HG02759 (cell line): ENCODE data around the gene PHF5A.
"Not testable (repeated sequence)": the region's sequence is repeated elsewhere in the genome, so short reads cannot be mapped to it uniquely, and the experiment has no call there.

ENCODE experiments used
- ATAC-seq: cut with Tn5 transposase; IDR thresholded peaks from one replicate; pipeline ENCODE4 v1.9.1; 2021; ENCODE audit warnings: mild to moderate bottlenecking, moderate library complexity; ENCODE audit not compliant: unreplicated experiment

PHF5A gene

GRCh38 chr22:41448189-41448808, 20.2 kb downstream of the PHF5A start:
- peak; percentile 55 for ATAC-seq

- no peak for ATAC-seq
Observed at GRCh38 chr22:41447435-41448188, 20.9 kb downstream of the PHF5A start.

DNA sequence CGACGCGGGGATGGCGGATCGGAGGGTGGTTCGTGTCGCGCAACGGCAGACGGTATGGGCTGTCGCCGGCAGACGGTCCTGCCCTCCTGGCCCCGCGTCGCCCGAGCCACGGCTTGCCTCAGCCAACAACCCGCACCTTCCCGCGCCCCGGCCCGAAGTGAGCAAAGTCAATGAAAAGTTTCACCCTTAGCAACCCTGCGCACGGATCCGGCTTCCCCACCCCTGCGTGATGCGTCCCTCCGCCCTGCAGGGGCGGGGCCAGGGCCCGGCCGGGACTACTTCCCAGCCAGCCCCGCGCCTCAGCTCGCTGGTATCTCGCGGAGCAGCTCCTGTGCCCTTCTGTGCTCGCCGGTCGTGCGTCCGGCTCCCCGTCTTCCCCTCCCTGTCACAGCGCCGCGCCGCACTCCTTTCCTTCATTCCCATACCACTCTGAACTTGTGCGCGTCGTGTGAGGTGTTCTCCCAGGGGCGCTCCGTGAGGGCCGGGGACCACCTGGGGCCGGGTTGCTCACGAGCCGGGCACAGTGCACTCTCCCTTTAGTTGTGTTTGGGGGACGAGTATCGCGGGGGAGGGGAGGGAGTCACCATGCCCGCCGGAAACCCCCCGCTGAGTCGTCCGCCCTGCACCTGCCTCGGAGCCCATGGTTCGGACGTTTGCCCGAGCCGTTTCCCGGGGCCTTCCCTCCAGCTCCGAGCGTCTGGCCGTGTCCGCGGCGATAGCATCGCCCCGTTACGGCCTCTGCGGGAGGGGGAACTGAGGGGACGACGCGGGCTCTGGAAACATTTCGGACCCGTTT, 21.7 kb downstream of the PHF5A start, which contains the start of gene TOB2:
Gene TOB2, minus strand, starts transcription at position 163 of the 796 bp plus-strand sequence. CDS start 9,456 bp downstream, outside the sequence.
- ATAC-seq, result peak; percentile 44

- ATAC-seq, result no peak
Observed at GRCh38 chr22:41446057-41446501, 22.4 kb downstream of the PHF5A start.

DNA sequence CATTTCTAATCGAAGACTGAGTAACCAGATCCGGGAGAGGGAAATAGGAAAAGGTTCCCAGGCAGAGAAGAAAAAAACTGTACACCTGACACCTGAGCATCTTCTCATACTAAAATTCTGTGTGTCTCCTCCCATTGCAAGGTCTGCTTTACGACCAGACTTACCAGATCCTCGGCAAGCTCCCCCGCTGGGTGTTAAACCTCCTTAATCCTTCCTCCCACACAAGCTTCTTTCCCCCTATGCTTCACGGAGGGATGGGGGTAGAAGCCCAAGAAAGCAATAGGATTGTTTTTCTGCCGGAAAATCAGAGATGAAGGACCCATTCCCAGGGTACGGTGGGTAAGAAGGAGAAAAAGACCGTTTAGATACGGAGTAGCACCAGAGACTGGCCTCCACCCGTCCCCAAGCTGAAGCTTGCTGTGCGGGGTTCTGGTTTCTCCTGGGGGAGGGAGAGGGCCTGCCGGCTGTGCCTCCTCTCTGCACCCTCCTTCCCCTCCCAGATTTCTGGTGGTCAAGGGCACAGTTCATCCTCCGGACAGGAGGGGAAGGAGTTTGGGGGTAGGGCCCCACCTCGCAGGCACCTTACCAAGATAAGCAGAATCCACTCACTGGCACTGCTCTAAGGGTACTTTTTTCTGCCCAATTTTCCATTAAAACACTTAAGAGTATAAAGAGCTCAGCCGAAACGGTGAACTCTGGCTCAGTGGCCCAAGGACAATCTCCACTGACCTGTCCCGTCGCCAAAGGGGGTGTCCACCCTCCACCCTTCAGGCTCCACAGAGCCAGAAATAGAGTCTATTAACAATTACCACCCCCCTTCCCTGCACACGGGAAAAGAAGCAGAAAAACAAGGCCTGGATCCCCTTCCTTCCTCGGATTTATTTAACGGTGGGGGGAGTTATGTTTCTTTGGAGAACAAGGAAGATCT, 23.1 kb downstream of the PHF5A start:
- ATAC-seq, result no peak

DNA sequence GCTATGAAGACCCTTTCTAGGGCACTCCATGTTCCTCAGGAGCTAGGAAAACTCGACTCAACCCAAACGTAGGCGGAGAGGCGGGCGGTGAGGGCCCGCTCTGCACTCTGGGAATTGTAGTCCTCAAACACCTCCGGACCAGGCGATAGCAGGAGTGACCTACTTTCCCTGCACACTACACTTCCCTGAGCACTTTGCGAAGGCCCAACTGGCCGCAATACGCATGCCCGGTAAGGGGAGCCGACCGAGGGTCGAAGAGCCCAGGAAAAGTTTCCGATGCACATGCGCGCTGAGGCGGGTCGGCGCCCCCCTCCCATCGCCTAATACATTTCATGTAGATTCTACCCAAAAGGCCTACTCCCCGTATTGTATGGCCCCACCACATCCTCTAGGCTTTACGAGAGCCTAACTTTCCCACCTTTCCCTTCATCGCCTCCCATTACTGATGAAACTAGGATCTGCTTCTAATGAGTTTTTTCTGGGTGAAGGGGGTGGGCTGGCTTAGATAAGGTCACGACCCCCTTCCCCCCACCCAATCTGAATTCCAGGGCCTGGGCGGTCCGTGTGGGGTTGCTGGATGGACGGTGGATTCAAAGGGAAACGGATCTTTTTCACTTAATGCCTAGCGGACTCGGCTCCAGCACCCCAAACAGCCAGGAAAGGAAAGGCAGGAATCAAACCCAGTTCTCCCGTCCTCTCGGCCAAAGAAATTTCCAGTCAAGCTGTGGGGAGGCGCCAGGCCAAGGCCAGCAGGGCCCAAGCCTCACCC, 23.9 kb downstream of the PHF5A start:
- ATAC-seq, result peak; percentile 58

GRCh38 chr22:41442240-41442792, 26.2 kb downstream of the PHF5A start:
- no peak for ATAC-seq

DNA sequence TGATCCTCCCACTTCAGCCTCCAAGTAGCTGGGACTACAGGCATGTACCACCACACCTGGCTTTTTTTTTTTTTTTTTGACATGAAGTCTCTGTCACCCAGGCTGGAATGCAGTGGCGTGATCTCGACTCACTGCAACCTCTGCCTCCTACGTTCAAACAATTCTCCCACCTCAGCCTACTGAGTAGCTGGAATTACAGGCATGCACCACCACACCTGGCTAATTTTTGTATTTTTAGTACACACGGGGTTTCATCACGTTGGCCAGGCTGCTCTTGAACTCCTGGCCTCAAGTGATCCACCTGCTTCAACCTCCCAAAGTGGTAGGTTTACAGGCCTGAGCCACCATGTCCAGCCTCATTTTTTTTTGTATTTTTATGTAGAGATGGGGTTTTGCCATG, 28.0 kb downstream of the PHF5A start:
- ATAC-seq, result not testable (repeated sequence)

GRCh38 chr22:41437198-41437597, 31.3 kb downstream of the PHF5A start:
- ATAC-seq, result no peak

DNA sequence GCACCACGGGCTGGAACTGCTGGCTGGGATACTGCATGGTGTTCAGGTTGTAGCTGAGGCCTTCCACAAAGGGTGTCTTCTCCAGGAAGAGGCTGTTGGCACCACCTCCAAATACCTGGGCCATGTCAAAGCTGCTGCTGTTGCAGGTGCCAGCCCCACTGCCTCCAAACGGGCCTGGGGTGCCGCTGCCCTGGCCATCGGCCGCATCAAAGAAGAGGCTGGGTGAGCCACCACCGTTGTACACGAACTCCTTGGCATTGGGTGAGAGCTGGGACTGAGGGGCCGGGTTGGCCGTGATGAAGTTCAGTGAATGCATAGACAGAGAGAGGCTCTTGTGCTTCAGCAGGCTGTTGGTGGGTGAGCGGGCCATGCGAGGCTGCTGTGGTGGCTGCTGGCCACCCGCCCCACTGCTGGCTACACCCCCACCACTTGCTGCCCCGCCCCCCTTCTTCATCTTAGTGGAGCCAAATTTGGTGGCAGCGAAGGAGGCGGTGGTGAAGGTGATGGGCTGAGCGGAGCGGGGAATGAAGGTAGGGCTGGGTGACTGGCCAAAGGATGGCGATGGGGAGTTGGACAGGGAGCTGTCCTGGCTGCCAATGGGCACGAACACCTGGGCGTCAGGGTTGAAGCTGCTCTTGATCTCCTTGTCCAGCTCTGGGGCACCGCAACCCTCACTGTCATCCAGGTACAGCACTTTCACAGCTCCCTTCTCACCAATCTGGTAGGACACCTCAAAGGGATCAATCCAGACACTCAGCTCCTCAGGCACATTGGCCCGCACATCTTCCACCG, 32.0 kb downstream of the PHF5A start:
- no peak for ATAC-seq

DNA sequence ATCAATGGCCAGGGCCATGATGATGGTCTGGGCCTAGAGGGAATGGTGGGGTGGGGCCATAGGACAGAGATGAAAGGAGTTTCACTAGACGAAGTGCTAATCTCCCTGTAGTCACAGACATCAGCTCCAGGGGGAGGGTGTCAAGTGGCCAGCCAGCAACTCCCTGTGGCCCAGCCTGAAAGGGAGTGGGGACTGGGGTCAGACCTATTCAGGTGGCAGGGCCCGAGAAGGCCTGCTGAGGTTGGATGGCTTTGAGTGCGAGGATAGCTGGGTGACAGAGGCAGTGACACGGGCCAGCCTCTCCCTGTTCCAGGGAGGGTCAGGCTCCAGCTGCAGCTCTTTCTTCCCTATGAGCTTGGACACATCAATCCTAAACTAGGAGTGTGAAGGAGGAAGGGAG, 32.9 kb downstream of the PHF5A start:
- no peak for ATAC-seq

DNA sequence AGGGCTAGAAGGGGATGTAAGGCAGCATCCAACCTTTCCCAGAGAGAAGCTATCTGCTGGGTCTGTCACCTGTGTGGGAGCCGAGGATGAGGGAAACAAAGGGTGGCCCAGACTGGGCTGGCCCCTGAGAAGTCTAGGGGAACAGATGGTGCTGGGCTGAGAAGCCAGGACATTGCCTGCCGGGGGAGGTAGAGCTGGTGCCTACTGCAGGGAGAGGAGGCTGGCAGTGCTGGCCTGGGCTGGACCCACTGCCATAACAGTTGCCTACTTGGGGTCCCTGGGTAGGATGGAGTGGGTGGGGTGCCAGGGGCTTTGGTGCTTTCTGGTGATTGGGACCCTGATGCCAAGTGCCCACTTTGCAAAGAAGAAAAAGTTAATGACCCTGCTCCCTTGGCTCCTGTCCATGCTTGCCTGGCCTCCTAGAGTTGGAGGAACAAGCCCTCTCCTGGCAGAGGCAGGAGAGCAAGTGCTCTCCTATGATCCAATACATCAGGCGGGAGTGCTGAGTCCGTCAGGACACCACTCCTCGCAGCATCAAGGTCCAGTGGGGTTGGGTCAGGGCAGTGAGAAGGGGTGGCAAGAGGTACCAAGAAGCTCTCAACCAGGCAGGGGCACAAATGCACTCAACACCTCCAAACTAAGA, 34.0 kb downstream of the PHF5A start:
- ATAC-seq, result not testable (repeated sequence)

GRCh38 chr22:41433480-41433879, 35.0 kb downstream of the PHF5A start:
- not testable (repeated sequence) for ATAC-seq

DNA sequence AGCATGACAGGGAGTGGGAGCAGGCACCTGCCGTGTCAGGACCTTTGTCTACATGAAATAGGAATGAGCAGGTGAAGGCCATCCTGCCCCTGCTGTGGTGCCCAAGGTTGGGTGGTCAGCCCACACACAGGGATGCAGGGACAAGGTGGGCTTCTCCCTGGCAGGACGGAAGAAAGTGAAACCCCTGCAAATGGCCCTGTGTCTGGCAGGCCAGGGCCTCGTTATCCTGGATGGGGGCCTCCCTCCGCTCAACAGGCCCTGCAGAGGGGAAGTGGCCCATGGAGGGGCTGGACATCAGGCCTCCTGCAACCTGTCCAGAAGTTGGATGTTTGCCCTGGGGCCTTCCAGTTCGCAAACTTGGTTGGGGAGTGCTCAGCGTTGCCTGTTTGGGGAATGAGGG, 36.8 kb downstream of the PHF5A start:
- ATAC-seq, result no peak

DNA sequence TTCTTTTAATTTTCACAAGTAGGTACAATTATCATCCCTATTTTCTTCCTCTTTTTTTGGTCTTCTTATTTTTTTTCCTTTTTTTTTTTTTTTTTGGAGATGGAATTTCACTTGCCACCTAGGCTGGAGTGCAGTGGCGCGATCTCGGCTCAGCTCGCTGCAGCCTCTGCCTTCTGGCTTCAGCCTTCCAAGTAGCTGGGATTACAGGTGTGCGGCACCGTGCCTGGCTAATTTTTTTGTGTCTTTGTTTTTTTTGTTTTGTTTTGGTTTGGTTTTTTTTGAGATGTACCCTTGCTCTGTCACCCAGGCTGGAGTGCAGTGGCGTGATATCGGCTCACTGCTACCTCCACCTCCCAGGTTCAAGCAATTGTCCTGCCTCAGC, 38.5 kb downstream of the PHF5A start:
- no peak for ATAC-seq

- ATAC-seq, result no peak
Observed at GRCh38 chr22:41429232-41429950, 39.1 kb downstream of the PHF5A start.

DNA sequence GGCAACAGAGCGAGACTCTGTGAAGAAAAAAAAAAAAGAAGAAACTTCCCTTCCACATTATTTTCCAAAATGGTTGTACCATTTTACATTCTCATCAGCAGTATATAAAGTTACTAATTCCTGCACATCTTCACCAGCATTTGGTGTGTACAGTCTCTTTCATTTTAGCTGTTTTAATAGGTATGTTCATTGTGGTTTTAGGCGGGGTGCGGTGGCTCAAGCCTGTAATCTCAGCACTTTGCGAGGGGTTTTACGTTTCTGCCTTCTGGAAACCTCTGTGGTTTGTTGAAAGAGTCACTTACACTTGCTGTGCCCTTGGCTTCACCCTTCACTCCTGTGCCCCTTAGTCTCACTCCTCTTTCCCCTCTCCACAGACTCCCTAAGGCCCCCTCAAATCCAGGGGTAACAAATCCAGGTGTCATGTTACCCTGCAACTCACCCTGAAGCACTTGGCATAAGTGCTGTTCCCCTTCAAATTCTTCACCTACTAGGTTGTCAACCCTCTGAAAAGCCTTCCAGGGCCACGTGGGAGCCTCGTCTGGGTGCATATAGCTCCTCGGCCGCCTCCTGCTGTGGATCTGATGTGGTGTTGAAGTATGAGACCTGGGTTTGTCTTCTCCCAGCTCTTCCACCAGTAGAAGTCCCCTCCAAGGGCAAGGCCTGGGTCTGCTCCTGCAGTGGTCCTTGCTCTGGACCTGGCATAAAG, 42.7 kb downstream of the PHF5A start:
- no peak for ATAC-seq
